ENCODE results near the gene KCNK1.

GRCh38 chr1:233632436-233632835 lies 18.5 kb downstream of the KCNK1 start:
- TF ChIP-seq CTCF (IDR thresholded peaks at IDR 0.05; ENCODE audit: low read depth, low read length) = no peak
- no peak for TF ChIP-seq EZH2phosphoT487 (IDR thresholded peaks at IDR 0.05; ENCODE audit: low read depth)

Data from OCI-LY3 (cell line).